GM21737 (cell line): ENCODE results near the gene TRABD2B.
"Not testable (repeated sequence)": the region's sequence is repeated elsewhere in the genome, so short reads cannot be mapped to it uniquely, and the experiment has no call there.

Experiments
- ATAC-seq: cut with Tn5 transposase; IDR thresholded peaks from one replicate; pipeline ENCODE4 v1.9.1; 2021; ENCODE audit warnings: mild to moderate bottlenecking, moderate library complexity; ENCODE audit not compliant: unreplicated experiment

Gene TRABD2B

GRCh38 chr1:47970882-47971281 lies 26.3 kb downstream of the TRABD2B start:
- no peak for ATAC-seq

GRCh38 chr1:47969478-47969877 lies 27.7 kb downstream of the TRABD2B start:
- no peak for ATAC-seq

- no peak for ATAC-seq
Observed at GRCh38 chr1:47968556-47968888, 28.7 kb downstream of the TRABD2B start.

GRCh38 chr1:47967864-47968555 lies 29.2 kb downstream of the TRABD2B start:
- no peak for ATAC-seq

GRCh38 chr1:47965816-47966215 lies 31.4 kb downstream of the TRABD2B start:
- no peak for ATAC-seq

- ATAC-seq = no peak
Observed at GRCh38 chr1:47964636-47965035, 32.5 kb downstream of the TRABD2B start.

GRCh38 chr1:47963568-47964358 lies 33.4 kb downstream of the TRABD2B start:
- ATAC-seq = no peak

GRCh38 chr1:47962750-47963492 lies 34.3 kb downstream of the TRABD2B start:
- no peak for ATAC-seq

- not testable (repeated sequence) for ATAC-seq
Observed at GRCh38 chr1:47961835-47962234, 35.4 kb downstream of the TRABD2B start.

- ATAC-seq = not testable (repeated sequence)
Observed at GRCh38 chr1:47956491-47956890, 40.7 kb downstream of the TRABD2B start.

- no peak for ATAC-seq
Observed at GRCh38 chr1:47953661-47954060, 43.5 kb downstream of the TRABD2B start.

- no peak for ATAC-seq
Observed at GRCh38 chr1:47951545-47952235, 45.5 kb downstream of the TRABD2B start.

- ATAC-seq = no peak
Observed at GRCh38 chr1:47951026-47951425, 46.2 kb downstream of the TRABD2B start.

GRCh38 chr1:47950471-47950870 lies 46.7 kb downstream of the TRABD2B start:
- no peak for ATAC-seq

GRCh38 chr1:47948126-47948525 lies 49.1 kb downstream of the TRABD2B start:
- ATAC-seq = no peak

- ATAC-seq = no peak
Observed at GRCh38 chr1:47947531-47947930, 49.7 kb downstream of the TRABD2B start.

GRCh38 chr1:47944561-47944960 lies 52.6 kb downstream of the TRABD2B start:
- no peak for ATAC-seq

GRCh38 chr1:47942240-47942629 lies 55.0 kb downstream of the TRABD2B start:
- ATAC-seq = no peak

GRCh38 chr1:47941609-47942239 lies 55.5 kb downstream of the TRABD2B start:
- ATAC-seq = no peak

- no peak for ATAC-seq
Observed at GRCh38 chr1:47940779-47941178, 56.4 kb downstream of the TRABD2B start.

GRCh38 chr1:47940326-47940725 lies 56.9 kb downstream of the TRABD2B start:
- ATAC-seq = no peak
